Activated CD8-positive, alpha-beta memory T cell treated with anti-CD3 and anti-CD28 coated beads for 36 hours (primary cell): ENCODE data around the gene RPS6KL1. TPM values are rescaled to one million over a fixed set of nuclear protein-coding genes. Genes with fewer than 3 reads are reported as not detected.

Source experiments
- CTCF ChIA-PET: fragments of 350-600 bp; sonication (Branson Sonifier 250); formaldehyde crosslinking; loops from one replicate; lab custom pipeline; 2021; ENCODE audit warnings: antibody characterized with exemption; lab: Charles Lee
- POLR2A ChIA-PET: fragments of 350-600 bp; sonication (Branson Sonifier 250); formaldehyde crosslinking; loops from one replicate; lab custom pipeline; 2021; ENCODE audit warnings: antibody characterized with exemption; lab: Charles Lee
- total RNA-seq, 2 experiments: library from RNA; stranded (reverse); gene quantifications; one replicate each; pipeline ENCODE4 v1.2.3, GENCODE V29; 2021

Gene RPS6KL1, protein sequence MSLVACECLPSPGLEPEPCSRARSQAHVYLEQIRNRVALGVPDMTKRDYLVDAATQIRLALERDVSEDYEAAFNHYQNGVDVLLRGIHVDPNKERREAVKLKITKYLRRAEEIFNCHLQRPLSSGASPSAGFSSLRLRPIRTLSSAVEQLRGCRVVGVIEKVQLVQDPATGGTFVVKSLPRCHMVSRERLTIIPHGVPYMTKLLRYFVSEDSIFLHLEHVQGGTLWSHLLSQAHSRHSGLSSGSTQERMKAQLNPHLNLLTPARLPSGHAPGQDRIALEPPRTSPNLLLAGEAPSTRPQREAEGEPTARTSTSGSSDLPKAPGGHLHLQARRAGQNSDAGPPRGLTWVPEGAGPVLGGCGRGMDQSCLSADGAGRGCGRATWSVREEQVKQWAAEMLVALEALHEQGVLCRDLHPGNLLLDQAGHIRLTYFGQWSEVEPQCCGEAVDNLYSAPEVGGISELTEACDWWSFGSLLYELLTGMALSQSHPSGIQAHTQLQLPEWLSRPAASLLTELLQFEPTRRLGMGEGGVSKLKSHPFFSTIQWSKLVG
- 1 to 10 TPM; 5.0 TPM for total RNA-seq

DNA sequence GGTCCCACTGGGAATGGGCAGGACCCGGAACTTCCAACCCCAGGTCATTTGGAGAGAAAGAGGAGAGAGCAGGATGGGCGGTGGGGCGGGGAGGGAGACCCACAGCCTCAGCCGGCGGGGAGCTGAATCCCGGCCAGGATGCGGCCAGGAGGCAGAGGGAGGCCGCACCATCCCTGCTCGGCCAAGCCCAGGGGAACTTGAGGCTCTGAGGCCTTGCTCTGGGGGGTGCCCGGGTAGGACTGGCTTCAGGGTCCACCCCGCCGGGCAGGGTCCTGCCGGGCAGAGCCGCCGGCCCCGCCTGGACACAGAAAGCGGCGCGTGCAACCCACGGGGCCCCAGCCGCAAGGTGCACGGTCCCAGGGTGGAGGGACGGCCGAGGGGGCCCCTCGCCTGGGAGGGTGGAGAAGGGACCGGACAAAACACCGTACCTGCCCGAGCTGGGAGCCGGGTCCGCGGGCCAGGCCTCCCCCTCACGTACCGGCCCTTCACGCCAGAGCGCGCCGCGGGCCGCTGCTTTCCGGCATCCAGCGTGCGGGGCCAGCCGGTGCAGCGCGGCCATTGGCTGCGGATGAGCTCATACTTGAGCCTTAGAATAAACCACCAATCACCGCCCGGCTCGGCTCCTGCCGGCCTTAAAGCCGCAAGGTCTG, at the start of gene RPS6KL1:
Gene RPS6KL1, minus strand, starts transcription at position 509 of the 650 bp plus-strand sequence. CDS start 1,719 bp downstream, outside the sequence.
- POLR2A ChIA-PET: interaction anchor here (0.5 to 1.4 kb wide), 6 partner anchors 19 to 619 kb away, joined by 3 read pairs; partner anchors contain the start of gene MLH3

DNA sequence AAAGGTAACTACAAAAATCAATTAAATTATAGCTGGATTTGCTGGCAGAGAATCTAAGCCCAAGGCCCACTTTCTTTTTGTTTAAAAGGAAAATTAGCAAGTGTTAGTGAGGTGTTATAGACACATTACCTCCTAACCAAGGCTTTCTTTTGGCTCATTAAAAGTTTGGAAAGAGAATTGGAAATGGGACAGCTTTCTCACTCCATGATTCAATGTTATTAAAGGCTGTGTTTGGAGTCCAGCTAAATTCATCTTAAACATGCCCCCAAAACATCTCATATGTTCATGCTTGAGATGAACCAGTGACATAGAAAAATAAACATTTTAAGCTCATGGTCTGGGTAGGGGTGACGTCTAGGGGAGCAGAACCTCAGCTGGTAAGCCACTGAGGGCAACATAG, 45.8 kb upstream of the RPS6KL1 start:
- ChIA-PET POLR2A (no interaction called here), CTCF (no interaction called here)

More for the DNA sequence above, at the start of gene RPS6KL1:
- CTCF ChIA-PET: interaction anchor here (0.9 to 3.6 kb wide), 6 partner anchors 15 to 166 kb away, joined by 3 to 17 read pairs (median 4); no protein-coding TSS in a partner anchor

DNA sequence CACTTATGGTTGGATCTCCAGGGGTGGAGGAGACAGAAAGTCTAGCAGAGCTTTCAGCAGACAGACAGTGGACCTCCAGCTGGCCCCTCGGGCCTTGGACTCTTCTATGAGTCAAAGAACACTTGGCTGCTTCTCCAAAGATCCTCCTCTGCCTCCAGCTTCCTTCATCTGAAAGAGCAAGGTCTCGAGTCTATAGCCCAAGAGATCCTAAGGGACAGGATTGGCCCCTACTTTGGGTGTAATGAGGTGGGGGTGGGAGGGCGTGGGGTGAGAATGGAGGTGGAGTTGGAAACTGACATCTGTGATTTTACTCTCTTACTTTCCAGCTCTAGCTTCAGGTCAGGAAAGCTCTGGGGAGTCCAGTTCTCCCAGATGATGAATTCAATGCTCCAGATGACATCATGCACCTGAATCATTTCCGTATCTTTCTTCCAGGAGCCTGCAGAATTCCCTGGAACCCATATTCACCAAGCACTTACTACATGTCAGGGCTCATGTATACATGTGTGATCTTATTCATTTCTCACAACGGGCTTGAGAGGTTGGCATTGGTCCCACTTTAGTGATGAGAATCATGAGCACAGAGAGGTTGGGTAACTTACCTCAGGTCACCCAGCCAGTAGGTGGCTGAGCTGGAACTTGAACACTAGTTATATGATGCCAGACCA, 42.6 kb upstream of the RPS6KL1 start:
- ChIA-PET POLR2A (no interaction called here), CTCF (interaction anchor here (1.1 kb wide), 1 partner anchor 13 kb away, joined by 3 read pairs; no protein-coding TSS in a partner anchor)

DNA sequence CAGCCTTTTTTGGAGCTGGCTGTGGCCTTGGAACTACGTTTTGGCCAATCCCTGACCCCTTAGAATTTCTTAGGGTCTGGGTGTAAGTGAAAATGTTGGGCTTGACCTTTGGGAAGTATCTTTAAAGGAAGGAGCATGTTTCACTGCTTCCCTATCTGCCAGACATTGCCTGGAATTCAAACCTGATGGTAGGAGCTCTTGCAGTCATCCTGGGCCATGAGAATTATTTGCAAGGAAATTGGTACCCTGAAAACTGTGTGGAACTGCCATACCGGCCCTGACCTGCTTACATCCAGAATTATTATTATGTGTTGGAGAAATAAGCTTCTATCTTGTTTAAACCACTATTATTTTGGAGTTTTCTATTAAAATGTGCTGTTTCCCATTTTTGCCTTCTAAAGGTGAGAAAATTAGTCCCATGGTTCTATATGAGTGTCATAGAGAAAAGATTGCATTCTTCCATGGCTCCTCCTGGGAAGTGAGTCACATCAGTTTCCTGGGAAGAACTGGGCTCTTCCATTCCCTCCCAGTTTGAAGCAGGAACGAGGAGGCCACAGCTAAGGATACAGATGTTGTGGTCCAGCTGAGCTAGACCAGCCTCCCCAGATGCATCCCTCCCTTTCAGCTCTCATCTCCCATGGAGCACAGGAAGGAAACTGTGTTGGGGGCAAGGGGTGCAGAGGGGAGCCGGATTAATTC, 41.9 kb upstream of the RPS6KL1 start:
- POLR2A ChIA-PET: no interaction called here
- CTCF ChIA-PET: interaction anchor here (1.1 kb wide), 1 partner anchor 13 kb away, joined by 3 read pairs; no protein-coding TSS in a partner anchor

DNA sequence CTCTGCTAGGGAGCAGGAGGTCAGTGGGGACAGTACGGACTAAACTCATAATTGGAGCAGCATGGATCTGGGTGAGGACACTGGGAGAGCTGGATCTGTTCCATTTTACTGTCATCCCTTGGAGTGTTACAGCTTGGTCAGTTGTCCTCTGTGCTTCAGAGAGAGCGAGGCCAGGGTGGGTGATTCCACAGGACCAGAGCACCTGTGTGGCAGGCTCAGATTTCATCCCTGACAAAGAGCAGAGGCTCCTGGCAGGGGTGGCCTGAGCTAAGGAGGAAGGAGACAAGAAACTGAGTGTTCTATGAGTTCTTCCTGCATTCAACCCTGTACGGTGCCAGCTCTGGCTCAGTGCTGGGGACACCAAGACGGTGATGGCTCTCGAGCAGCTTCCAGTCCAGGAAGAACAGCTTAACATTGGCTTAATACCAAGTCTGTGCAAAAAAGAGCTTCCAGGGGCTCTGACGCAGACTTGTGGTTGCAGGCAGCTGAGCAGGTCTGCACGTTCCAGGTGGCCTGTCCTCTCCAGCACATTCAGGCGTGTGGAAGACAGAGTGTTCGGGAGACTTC, 40.7 kb upstream of the RPS6KL1 start:
- CTCF ChIA-PET: no interaction called here
- POLR2A ChIA-PET: no interaction called here

DNA sequence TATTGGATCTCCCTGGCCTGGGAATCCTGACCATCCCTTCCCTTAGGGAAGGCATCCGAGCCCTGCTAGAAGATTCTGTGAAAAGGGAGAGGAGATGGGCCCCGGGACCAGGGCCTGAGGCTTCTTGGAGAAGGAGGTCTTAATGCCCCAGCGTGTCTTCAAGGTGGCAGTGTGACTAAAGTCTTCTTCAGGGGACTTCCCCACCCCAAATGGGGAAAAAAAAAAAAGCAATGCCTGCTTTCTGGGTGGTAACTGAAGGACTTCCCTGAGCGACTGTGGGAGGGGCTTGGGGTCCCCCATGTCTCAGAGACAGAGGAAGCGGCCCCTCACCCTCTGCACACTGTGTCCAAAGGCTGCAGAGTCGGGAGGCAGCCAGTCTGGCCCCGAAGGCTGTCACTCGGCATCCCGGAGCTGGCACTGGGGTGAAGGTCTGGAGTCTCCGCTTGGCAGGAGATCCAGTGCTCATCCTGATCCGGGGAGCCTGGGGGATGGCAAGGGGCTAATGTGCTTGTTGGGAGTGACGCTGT, 40.2 kb upstream of the RPS6KL1 start:
- CTCF ChIA-PET: no interaction called here
- POLR2A ChIA-PET: no interaction called here

DNA sequence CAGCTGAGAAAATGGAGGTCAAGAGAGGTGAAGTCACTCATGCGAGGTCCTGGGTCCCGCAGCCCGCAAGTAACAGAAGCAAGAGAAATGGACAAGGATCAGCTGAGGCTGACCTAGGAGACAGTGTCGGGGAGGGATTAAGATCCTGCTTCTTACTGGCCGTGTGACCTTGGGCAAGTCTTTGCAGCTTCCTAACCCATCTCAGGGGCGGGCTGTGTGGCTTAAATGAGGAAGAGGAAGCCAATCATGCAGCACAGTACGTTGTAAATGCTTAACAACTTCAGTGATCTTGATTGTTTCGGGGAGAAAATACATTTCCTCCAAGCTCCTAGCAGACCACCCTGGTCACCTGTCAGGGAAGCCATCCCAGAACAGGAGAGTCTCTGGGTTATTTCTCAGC, 39.4 kb upstream of the RPS6KL1 start:
- POLR2A ChIA-PET: no interaction called here
- CTCF ChIA-PET: no interaction called here

DNA sequence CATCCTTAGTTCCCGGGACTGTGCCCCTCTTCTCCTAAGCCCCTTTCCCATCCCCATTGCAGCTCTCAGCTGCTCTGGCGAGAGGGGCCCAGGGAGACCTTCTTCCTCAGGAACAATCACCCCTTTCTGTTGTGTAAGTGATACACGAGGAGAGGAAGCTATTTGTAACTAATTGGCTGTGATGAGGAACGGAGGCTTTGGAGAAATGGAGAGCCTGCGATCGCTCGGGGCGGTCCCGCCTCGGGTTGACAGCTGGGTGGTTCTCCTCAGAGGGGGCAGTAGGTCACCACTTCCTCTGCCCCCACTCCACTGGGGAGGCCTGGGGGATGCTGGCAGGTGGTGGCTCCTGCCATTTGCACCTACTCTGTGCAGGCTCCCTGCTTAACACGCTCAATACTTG, 39.0 kb upstream of the RPS6KL1 start:
- POLR2A ChIA-PET: no interaction called here
- CTCF ChIA-PET: interaction anchor here (1.5 kb wide), 2 partner anchors 16 to 17 kb away, joined by 4 to 5 read pairs; no protein-coding TSS in a partner anchor

DNA sequence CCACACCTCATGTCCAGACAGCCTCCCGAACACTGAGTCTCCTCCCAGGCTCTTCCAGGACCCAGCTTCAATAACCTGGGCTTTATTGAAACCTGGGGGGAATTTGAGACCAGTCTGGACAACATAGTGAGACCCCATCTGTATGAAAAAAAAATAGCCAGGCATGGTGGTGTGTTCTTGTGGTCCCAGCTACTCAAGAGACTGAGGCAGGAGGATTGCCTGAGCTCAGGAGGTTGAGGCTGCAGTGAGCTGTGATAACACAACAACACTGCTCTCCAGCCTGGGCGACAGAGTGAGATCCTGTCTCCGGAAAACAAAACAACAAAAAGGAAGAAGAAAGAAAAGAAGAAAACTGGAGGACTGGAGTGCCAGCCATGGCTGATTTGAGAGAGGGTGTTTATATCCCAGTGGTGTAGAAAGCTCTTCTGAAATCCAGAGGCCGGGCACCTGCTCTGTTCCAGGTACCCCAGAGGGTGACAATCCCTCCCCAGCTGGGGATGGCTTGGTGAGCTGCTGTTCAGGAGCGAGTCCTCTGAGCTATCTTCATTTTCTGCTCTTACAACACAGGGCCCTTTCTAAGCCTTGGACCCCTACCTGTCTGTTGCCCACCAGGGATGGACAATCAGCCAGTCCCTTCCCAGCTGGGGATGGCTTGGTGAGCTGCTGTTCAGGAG, 38.3 kb upstream of the RPS6KL1 start:
- POLR2A ChIA-PET: no interaction called here
- CTCF ChIA-PET: interaction anchor here (1.5 kb wide), 2 partner anchors 15 to 17 kb away, joined by 4 to 5 read pairs; no protein-coding TSS in a partner anchor

DNA sequence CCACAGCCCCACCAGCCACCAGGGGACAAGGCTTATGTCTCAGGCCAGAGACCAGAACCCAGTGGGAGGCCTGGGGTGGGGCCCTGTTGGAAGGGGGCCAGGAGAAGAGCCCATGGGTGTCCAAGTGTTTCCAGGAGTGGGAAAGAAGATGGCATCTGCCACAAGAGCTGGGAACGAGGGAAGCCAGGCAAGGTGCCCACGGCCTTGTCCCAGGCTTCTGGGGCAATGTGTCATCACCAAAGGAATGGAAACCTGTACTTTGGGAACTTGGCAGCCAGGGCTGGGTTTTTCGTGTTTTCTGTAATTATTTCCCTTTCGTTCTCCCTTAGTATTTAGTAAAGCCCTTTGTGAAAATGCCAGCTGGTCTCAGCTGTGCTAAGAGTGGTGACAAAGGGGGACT, 37.7 kb upstream of the RPS6KL1 start:
- POLR2A ChIA-PET: no interaction called here
- CTCF ChIA-PET: interaction anchor here (1.5 kb wide), 2 partner anchors 15 to 16 kb away, joined by 4 to 5 read pairs; no protein-coding TSS in a partner anchor

DNA sequence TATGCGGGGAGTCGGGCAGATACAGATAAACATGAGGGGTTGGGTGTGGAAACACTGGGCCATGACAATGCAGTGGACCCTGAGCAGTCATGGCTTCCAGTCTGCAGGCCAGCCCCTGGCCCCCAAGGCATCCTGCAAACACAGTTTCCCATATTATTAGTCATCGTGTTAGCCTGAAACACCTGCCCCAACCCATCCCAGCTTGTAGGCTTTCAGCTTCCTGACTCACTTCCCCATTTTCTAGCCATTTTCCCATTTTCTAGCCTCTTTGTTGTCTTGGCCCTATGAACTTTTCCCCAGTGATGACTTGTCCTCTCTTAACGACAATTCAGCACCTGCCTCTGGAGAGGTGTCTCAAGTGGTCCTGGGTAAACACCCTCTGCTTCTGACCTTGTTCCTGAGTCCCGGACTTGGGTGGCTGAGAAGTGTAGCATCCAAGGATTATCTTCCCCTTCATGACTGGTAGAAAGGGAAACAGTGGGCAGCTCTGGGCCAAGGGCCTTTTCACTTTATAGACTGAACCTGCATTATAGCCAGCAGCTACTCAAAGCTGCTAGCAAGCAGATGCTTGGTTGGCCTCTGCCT, 36.6 kb upstream of the RPS6KL1 start:
- ChIA-PET POLR2A (no interaction called here), CTCF (interaction anchor here (0.6 to 1.3 kb wide), 2 partner anchors 13 to 120 kb away, joined by 3 to 7 read pairs; no protein-coding TSS in a partner anchor)

DNA sequence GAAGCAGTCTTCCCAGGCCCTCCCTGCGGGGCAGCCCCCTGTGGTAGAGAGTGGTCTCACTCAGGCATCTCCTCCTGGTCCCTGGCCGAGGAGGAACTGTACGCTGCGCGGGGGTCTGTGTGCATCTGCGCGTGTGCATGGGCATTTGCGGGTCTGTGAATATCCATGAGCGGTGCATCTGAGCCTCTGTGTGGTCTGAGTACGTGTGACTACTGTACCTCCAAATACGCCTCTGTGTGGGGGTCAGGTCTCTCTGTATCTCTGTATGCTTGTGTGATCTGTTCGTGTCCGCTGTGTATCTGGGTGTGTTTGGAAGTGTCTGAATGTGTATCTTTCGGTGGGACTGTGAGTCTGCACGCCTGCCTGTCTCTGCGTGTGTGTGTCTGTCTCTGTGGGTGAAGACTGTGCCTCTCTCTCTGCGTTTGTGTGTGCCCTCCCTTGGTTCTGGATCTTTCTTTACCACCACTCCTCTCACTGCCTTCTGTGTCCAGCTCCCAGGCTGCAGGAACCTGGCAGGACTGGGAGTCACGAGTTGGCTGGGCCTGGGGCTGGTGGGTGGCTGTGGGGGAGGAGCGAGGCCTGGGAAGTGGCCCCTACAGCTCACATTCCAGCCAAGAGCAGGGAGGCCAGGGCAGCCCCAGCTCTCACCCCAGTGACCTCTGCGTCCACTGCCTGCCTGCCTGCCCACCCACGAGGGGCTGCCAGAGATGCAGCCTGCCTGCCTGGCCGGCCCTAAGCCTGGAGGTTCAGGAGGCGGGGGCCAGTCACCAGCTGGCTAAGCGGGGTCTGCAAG, 33.4 kb upstream of the RPS6KL1 start:
- ChIA-PET POLR2A (no interaction called here), CTCF (no interaction called here)

DNA sequence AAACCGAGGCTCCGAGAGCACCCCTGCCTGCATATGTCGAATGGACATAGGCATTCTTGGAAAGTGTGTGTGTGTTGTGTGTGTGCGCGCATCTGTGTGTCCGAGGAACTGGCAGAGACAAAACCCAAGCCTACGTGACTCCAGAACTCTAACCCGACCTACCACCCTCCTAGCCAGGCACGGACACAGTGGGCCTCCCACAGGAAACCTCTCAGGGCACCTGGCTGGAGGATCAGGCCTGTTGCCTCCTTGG, 32.9 kb upstream of the RPS6KL1 start:
- ChIA-PET CTCF (interaction anchor here (1.4 kb wide), 1 partner anchor 9 kb away, joined by 8 read pairs; no protein-coding TSS in a partner anchor), POLR2A (no interaction called here)

DNA sequence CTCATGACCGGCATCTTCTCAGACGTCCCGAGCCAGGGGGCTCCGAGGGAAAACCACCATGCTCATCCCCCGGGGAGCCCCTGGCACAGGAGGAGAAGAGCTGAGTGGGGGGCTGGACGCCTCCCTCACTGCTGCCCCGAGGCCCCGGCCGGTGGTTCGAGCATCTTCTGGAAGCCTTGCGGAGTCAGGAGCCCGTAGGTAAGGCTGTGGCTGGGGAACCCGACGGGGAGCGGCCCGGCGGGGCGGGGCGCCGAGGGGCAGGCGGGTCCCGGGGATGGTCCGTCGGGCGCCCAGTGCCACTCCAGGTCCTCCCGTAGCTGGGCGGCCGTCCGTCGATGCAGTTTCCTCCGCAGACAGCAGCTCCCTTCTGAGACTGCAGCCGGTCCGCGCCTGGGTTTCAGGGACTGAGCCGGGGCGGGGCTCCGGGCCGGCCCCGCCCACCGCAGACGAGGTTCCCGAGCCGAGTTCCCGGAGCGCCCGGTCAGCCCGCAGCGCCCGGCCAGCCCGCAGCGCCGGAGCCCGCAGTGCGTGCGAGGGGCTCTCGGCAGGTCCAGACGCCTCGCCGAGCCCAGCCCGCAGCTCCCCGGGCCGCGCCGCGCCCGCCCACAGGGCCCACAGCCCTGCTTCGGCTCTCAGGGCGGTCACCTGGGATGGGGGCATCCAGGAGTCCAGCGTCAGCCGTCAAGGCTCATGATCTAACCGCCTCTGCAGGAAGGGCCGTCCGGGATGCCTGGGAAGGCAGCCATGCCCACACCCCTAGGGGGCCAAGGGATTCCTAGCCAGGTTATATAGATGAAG, 32.4 kb upstream of the RPS6KL1 start, which contains the start of gene PGF:
Gene PGF, minus strand, starts transcription at position 369 of the 798 bp plus-strand sequence. Its CDS starts 355 bp downstream, at position 14.
- CTCF ChIA-PET: interaction anchor here (1.4 kb wide), 1 partner anchor 9 kb away, joined by 8 read pairs; no protein-coding TSS in a partner anchor
- POLR2A ChIA-PET: no interaction called here

DNA sequence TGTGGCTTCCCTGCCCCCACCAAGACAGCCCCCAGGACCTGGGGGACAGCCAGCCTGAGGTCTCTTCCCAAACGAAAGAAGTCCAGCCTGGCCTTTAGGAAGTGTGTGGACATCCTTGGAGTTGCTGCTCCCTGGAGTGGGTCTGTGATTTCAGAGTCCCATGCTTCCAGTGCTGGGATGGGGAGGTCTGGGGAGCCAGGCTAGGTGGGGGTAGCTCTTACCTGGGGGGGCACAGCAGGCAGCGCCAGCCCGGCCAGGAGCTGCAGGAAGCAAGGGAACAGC, 31.8 kb upstream of the RPS6KL1 start:
- CTCF ChIA-PET: interaction anchor here (1.4 kb wide), 1 partner anchor 8 kb away, joined by 8 read pairs; no protein-coding TSS in a partner anchor

More for the DNA sequence above, 31.8 kb upstream of the RPS6KL1 start:
- POLR2A ChIA-PET: no interaction called here
